ENCODE results near the gene PLIN3. TPM values are rescaled to one million over a fixed set of nuclear protein-coding genes. Genes with fewer than 3 reads are reported as not detected.
A peak's percentile ranks its signal among the peaks of the same experiment; 100 is the strongest.

PLIN3 gene
- total and polyA plus RNA-seq, 9 of the 15 experiments (the other 6 are each of a cell fraction or from before 2014, with no cell fraction given): 7.5 to 75.6 (median 43.1) TPM

DNA sequence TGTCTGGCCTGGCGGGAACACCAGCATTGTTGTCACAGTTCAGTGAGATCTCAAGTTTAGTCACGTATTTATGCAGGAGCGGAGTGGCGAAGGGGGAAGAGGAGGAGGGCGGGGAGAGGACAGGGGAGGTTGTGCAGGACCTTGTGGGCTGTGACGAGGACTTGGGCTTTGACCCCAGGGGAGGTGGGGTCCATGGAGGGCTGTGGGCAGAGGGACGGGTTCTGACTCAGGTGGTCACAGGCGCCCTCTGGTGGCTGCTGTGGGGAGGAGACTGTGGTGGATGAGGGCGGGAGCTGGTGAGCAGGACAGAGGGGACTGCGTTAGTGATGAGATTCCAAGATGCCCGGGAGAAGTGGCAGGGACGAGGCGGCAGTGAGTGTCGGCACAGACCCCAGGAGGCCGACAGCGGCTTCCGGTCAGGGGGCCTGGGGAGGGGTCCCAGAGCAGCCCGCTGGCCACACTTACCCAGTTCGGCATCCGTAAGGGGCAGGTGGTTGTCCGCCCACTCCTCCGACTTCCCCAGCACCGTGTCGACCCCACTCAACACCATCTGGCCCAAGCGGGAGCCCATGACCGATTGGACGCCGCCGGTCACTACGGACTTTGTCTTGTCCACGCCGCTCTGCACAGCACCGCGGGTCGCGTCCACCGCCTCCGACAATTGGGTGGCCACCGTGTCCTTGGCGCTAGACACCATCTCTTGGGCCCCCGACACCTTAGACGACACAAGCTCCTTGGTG, 15.7 kb downstream of the PLIN3 start (continued):
- no peak for TF ChIP-seq ARID4B (CRISPR knock-in tag; IDR thresholded peaks at IDR 0.05)
- TF ChIP-seq ZBTB2 (IDR thresholded peaks at IDR 0.05): 0 out of 2 replicates have a peak, but pooled peaks have one; percentile 21
- peak; percentile 69 for TF ChIP-seq REST (IDR thresholded peaks at IDR 0.05; ENCODE audit: borderline replicate concordance)
- no peak for TF ChIP-seq REST (CRISPR knock-in tag; IDR thresholded peaks at IDR 0.05; ENCODE audit: low read depth)
- 0 out of 2 replicates have a peak, but pooled peaks have one; percentile 10 for TF ChIP-seq DEAF1 (CRISPR knock-in tag; IDR thresholded peaks at IDR 0.05)
- TF ChIP-seq, protein P1, sequence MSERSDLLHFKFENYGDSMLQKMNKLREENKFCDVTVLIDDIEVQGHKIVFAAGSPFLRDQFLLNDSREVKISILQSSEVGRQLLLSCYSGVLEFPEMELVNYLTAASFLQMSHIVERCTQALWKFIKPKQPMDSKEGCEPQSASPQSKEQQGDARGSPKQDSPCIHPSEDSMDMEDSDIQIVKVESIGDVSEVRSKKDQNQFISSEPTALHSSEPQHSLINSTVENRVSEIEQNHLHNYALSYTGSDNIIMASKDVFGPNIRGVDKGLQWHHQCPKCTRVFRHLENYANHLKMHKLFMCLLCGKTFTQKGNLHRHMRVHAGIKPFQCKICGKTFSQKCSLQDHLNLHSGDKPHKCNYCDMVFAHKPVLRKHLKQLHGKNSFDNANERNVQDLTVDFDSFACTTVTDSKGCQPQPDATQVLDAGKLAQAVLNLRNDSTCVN (CRISPR knock-in tag; IDR thresholded peaks at IDR 0.05): 0 out of 2 replicates have a peak, but pooled peaks have one; percentile 43
- TF ChIP-seq NEUROD1 (IDR thresholded peaks at IDR 0.05; ENCODE audit: borderline replicate concordance, low read depth, low read length, partially characterized antibody): no peak

All from K562 (cell line).